HG02943 (cell line): ENCODE results near the gene ZDHHC9.

Source experiments
- ATAC-seq: cut with Tn5 transposase; IDR thresholded peaks from one replicate; pipeline ENCODE4 v1.9.1; 2021; ENCODE audit warnings: mild to moderate bottlenecking, low read depth, moderate library complexity; ENCODE audit not compliant: unreplicated experiment

The ZDHHC9 gene

GRCh38 chrX:129788527-129788926, 55.2 kb downstream of the ZDHHC9 start:
- no peak for ATAC-seq

GRCh38 chrX:129787336-129788055, 56.2 kb downstream of the ZDHHC9 start:
- ATAC-seq = no peak

- peak; percentile 78 for ATAC-seq
Observed at GRCh38 chrX:129786210-129786651, 57.5 kb downstream of the ZDHHC9 start.

GRCh38 chrX:129785160-129785947, 58.3 kb downstream of the ZDHHC9 start:
- no peak for ATAC-seq

GRCh38 chrX:129784371-129784770, 59.3 kb downstream of the ZDHHC9 start:
- no peak for ATAC-seq

GRCh38 chrX:129783291-129783713, 60.4 kb downstream of the ZDHHC9 start:
- ATAC-seq = no peak

- no peak for ATAC-seq
Observed at GRCh38 chrX:129782706-129783105, 61.0 kb downstream of the ZDHHC9 start.

- no peak for ATAC-seq
Observed at GRCh38 chrX:129781680-129782495, 61.8 kb downstream of the ZDHHC9 start.

- peak; percentile 67 for ATAC-seq
Observed at GRCh38 chrX:129781134-129781672, 62.5 kb downstream of the ZDHHC9 start.

GRCh38 chrX:129780441-129781105, 63.1 kb downstream of the ZDHHC9 start:
- ATAC-seq = no peak

GRCh38 chrX:129779747-129780146, 63.9 kb downstream of the ZDHHC9 start, which contains the start of gene SASH3:
Gene SASH3 (plus strand): TSS chrX:129779949. CDS start chrX:129780098, 149 bp downstream.
- peak; percentile 22 for ATAC-seq

- ATAC-seq = no peak
Observed at GRCh38 chrX:129779086-129779672, 64.5 kb downstream of the ZDHHC9 start.

- peak; percentile 26 for ATAC-seq
Observed at GRCh38 chrX:129777218-129778030, 66.3 kb downstream of the ZDHHC9 start.

- ATAC-seq = no peak
Observed at GRCh38 chrX:129773649-129774458, 69.8 kb downstream of the ZDHHC9 start.

GRCh38 chrX:129772796-129773431, 70.8 kb downstream of the ZDHHC9 start:
- peak; percentile 54 for ATAC-seq

GRCh38 chrX:129771266-129771995, 72.3 kb downstream of the ZDHHC9 start:
- no peak for ATAC-seq
